Stimulated activated naive CD8-positive, alpha-beta T cell treated with anti-CD3 and anti-CD28 coated beads, Interleukin-15, amount 100 ng/mL, for 72 hours (primary cell): Measurements from ENCODE around the gene PRR11.

Source experiments
- ATAC-seq: fragments of 150-1000 bp; cut with Tn5 transposase; 2 replicates; pipeline ENCODE4 v1.10.0; 2021; ENCODE audit warnings: mild to moderate bottlenecking, moderate library complexity
- DNase-seq, 2 donors: peaks; one replicate each; pipeline ENCODE4 v3.0.0; 2021 to 2022
- H3K27ac Mint-ChIP-seq, 2 donors: one replicate each; pipeline ENCODE4 v1.8.0; 2022; ENCODE audit warnings: mild to moderate bottlenecking in 2 of 2, mixed read lengths in 2 of 2, moderate library complexity in 2 of 2
- H3K27me3 Mint-ChIP-seq: one replicate; pipeline ENCODE4 v1.8.0; 2022; ENCODE audit warnings: mixed read lengths
- H3K4me1 Mint-ChIP-seq: one replicate; pipeline ENCODE4 v1.8.0; 2022; ENCODE audit warnings: mild to moderate bottlenecking, mixed read lengths
- H3K4me3 Mint-ChIP-seq, 2 donors: one replicate each; pipeline ENCODE4 v1.8.0; 2022; ENCODE audit warnings: mild to moderate bottlenecking in 2 of 2, mixed read lengths in 2 of 2, moderate library complexity in 1 of 2
- H3K9me3 Mint-ChIP-seq, 2 donors: one replicate each; pipeline ENCODE4 v1.8.0; 2022; ENCODE audit warnings: mixed read lengths in 2 of 2

PRR11 gene

GRCh38 chr17:59141860-59142259, 13.7 kb upstream of the PRR11 start:
- Mint-ChIP-seq H3K27me3 (no peaks in the 10 kb centered on the region), H3K9me3 (no peaks in the 10 kb centered on the region), H3K4me3 (no peak overlapping the region), H3K27ac (no peak overlapping the region), H3K4me1 (peaks cover 13% of the 10 kb centered on the region)
- DNase-seq (no peak), ATAC-seq (no peak)

- no peaks in the 10 kb centered on the region for H3K27me3 Mint-ChIP-seq
- no peak overlapping the region for H3K27ac Mint-ChIP-seq
- H3K4me3 Mint-ChIP-seq: no peak overlapping the region
- H3K4me1 Mint-ChIP-seq: peaks cover 33% of the 10 kb centered on the region
- ATAC-seq: no peak
- no peaks in the 10 kb centered on the region for H3K9me3 Mint-ChIP-seq
- DNase-seq: no peak
Measured at GRCh38 chr17:59145571-59146096, 9.9 kb upstream of the PRR11 start.

GRCh38 chr17:59149051-59149450, 6.5 kb upstream of the PRR11 start:
- H3K27ac Mint-ChIP-seq: no peak overlapping the region
- no peaks in the 10 kb centered on the region for H3K9me3 Mint-ChIP-seq
- H3K4me1 Mint-ChIP-seq: peaks cover 53% of the 10 kb centered on the region
- DNase-seq: no peak
- no peaks in the 10 kb centered on the region for H3K27me3 Mint-ChIP-seq
- no peak for ATAC-seq
- no peak overlapping the region for H3K4me3 Mint-ChIP-seq

GRCh38 chr17:59149841-59150511, 5.6 kb upstream of the PRR11 start:
- Mint-ChIP-seq H3K9me3 (no peaks in the 10 kb centered on the region), H3K4me3 (no peak overlapping the region), H3K27me3 (no peaks in the 10 kb centered on the region), H3K4me1 (peaks cover 57% of the 10 kb centered on the region), H3K27ac (no peak overlapping the region)
- peak; percentile 53 for ATAC-seq
- no peak for DNase-seq

GRCh38 chr17:59151006-59151405, 4.5 kb upstream of the PRR11 start:
- Mint-ChIP-seq H3K27me3 (no peaks in the 10 kb centered on the region), H3K4me3 (no peak overlapping the region), H3K27ac (no peak overlapping the region), H3K9me3 (no peaks in the 10 kb centered on the region), H3K4me1 (peaks cover 48% of the 10 kb centered on the region)
- DNase-seq: no peak
- ATAC-seq: no peak

GRCh38 chr17:59151591-59151990, 4.0 kb upstream of the PRR11 start:
- H3K27me3 Mint-ChIP-seq: no peaks in the 10 kb centered on the region
- DNase-seq (no peak), ATAC-seq (no peak)
- H3K4me1 Mint-ChIP-seq: peaks cover 47% of the 10 kb centered on the region
- no peak overlapping the region for H3K27ac Mint-ChIP-seq
- H3K4me3 Mint-ChIP-seq: peak overlapping the region; percentile 4 to 29
- no peaks in the 10 kb centered on the region for H3K9me3 Mint-ChIP-seq

GRCh38 chr17:59152925-59153324, 2.6 kb upstream of the PRR11 start:
- no peak overlapping the region for H3K27ac Mint-ChIP-seq
- no peak overlapping the region for H3K4me3 Mint-ChIP-seq
- H3K27me3 Mint-ChIP-seq: no peaks in the 10 kb centered on the region

GRCh38 chr17:59154292-59154720, 1.2 kb upstream of the PRR11 start:
- peaks cover 53% of the 10 kb centered on the region for H3K4me1 Mint-ChIP-seq
- peak overlapping the region in 1 of 2 donors; percentile 95 for H3K27ac Mint-ChIP-seq
- peak in 1 of 2 donors; percentile 41 for DNase-seq
- no peak overlapping the region for H3K4me3 Mint-ChIP-seq
- H3K9me3 Mint-ChIP-seq: no peaks in the 10 kb centered on the region
- no peak for ATAC-seq
- no peaks in the 10 kb centered on the region for H3K27me3 Mint-ChIP-seq

More at GRCh38 chr17:59152925-59153324, 2.6 kb upstream of the PRR11 start:
- H3K9me3 Mint-ChIP-seq: no peaks in the 10 kb centered on the region
- H3K4me1 Mint-ChIP-seq: peaks cover 48% of the 10 kb centered on the region
- DNase-seq: no peak
- no peak for ATAC-seq

GRCh38 chr17:59154721-59155438, 666 bp upstream of the PRR11 start, which contains the start of gene SKA2:
SKA2 (minus strand) TSS chr17:59155186; CDS start chr17:59155163, 23 bp downstream.
- H3K27ac Mint-ChIP-seq: peak within 1 kb of the TSS; percentile 95 to 98
- H3K9me3 Mint-ChIP-seq: no peaks in the 10 kb centered on the region
- H3K27me3 Mint-ChIP-seq: no peaks in the 10 kb centered on the region
- peak; percentile 91 for ATAC-seq
- H3K4me1 Mint-ChIP-seq: peaks cover 53% of the 10 kb centered on the region
- H3K4me3 Mint-ChIP-seq: no peak within 1 kb of the TSS
- peak; percentile 97 to 99 for DNase-seq

- Mint-ChIP-seq H3K4me3 (no peak overlapping the region), H3K27ac (no peak overlapping the region), H3K27me3 (no peaks in the 10 kb centered on the region), H3K4me1 (peaks cover 21% of the 10 kb centered on the region), H3K9me3 (no peaks in the 10 kb centered on the region)
- DNase-seq (no peak), ATAC-seq (no peak)
Measured at GRCh38 chr17:59160157-59161025, 4.8 kb downstream of the PRR11 start.

- DNase-seq (no peak), ATAC-seq (no peak)
- Mint-ChIP-seq H3K27ac (no peak overlapping the region), H3K27me3 (no peaks in the 10 kb centered on the region), H3K4me1 (peaks cover 21% of the 10 kb centered on the region), H3K9me3 (no peaks in the 10 kb centered on the region), H3K4me3 (no peak overlapping the region)
Measured at GRCh38 chr17:59161477-59161876, 5.9 kb downstream of the PRR11 start.

- no peak overlapping the region for H3K27ac Mint-ChIP-seq
- no peaks in the 10 kb centered on the region for H3K4me1 Mint-ChIP-seq
- ATAC-seq: peak; percentile 64
- no peaks in the 10 kb centered on the region for H3K27me3 Mint-ChIP-seq
- DNase-seq: peak in 1 of 2 donors; percentile 11
- no peak overlapping the region for H3K4me3 Mint-ChIP-seq
- H3K9me3 Mint-ChIP-seq: no peaks in the 10 kb centered on the region
Measured at GRCh38 chr17:59165933-59166342, 10.4 kb downstream of the PRR11 start.

- H3K4me1 Mint-ChIP-seq: no peaks in the 10 kb centered on the region
- H3K27me3 Mint-ChIP-seq: no peaks in the 10 kb centered on the region
- no peak for ATAC-seq
- no peaks in the 10 kb centered on the region for H3K9me3 Mint-ChIP-seq
- H3K4me3 Mint-ChIP-seq: no peak overlapping the region
- no peak for DNase-seq
- H3K27ac Mint-ChIP-seq: no peak overlapping the region
Measured at GRCh38 chr17:59167571-59168001, 12.0 kb downstream of the PRR11 start.

GRCh38 chr17:59172436-59173004, 17.0 kb downstream of the PRR11 start:
- ATAC-seq: no peak
- H3K4me1 Mint-ChIP-seq: no peaks in the 10 kb centered on the region
- H3K27me3 Mint-ChIP-seq: no peaks in the 10 kb centered on the region
- H3K4me3 Mint-ChIP-seq: no peak overlapping the region
- no peak for DNase-seq
- H3K9me3 Mint-ChIP-seq: no peaks in the 10 kb centered on the region
- no peak overlapping the region for H3K27ac Mint-ChIP-seq

- DNase-seq (no peak), ATAC-seq (no peak)
- H3K27me3 Mint-ChIP-seq: no peaks in the 10 kb centered on the region
- no peaks in the 10 kb centered on the region for H3K9me3 Mint-ChIP-seq
- H3K4me1 Mint-ChIP-seq: no peaks in the 10 kb centered on the region
- H3K27ac Mint-ChIP-seq: no peak overlapping the region
- no peak overlapping the region for H3K4me3 Mint-ChIP-seq
Measured at GRCh38 chr17:59174671-59175070, 19.1 kb downstream of the PRR11 start.
